Testis (tissue), 2 donors: ENCODE data around the gene ATP13A3.

Experiments
- CTCF ChIP-seq, 3 experiments: fragments of 450-650 bp in 2 of 3; fragments of 200-600 bp in 1 of 3; sonication (generic) in 1 of 3; IDR thresholded peaks; one replicate each; pipeline ENCODE4 v1.5.1; 2016 to 2019; ENCODE audit warnings: antibody characterized with exemption in 3 of 3, mild to moderate bottlenecking in 2 of 3, moderate library complexity in 1 of 3
- POLR2A ChIP-seq: fragments of 450-650 bp; IDR thresholded peaks from one replicate; pipeline ENCODE4 v1.6.1; 2017; ENCODE audit warnings: antibody characterized with exemption, mild to moderate bottlenecking, moderate library complexity

GRCh38 chr3:194407423-194407822, 79.4 kb downstream of the ATP13A3 start:
- TF ChIP-seq CTCF (IDR thresholded peaks at IDR 0.05) (no peak), POLR2A (no peak)
